ENCODE results near the gene ZNF148.
"Not testable (repeated sequence)": the region's sequence is repeated elsewhere in the genome, so short reads cannot be mapped to it uniquely, and the experiment has no call there.

Gene ZNF148

DNA sequence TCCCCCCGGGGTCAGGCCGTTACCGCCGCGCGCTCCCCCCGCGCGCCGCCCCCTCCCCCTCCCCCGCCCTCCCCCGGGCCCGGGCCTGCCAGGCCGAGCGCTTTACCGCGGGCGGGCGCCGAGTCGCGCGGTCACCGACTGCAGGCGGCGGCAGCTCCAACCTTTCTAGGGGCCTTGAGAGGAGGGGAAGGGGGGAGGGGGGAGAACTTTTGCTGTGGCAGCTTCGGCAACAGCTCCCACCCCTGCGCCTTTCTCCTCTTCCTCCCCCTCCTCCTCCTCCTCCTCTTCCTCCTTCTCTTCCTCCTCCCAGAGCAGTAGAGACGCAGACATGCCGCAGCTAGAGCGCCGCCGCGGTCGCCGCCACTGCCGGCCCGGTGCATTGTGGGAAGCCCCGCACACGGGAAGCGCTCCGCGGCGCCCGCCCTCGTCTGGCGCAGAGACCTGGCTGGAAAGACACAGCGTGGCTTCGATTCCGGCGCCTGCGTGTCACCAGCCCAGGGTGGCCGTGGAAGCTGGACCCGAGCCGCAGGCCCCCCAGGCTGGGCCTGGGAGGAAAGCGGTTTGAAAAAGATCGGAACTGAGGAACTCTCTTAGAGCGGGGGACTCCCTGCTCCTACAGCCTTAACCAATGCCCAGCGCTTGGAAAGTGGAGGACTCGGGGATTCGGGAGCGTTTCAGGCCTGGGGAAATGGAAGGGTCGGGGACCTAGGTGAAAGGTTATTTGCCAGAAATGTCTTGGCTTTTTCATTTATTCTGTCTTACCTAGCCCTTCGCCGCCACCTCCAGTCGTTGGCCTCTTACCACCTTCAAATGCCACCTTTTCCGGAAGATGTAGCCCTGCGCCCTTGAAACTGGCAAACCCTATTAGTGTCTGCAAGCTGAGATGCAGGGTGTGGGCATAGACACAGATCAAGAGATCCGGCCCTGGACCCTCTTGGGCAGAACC lies at the start of gene ZNF148:
TSS of gene ZNF148 (minus strand) at position 330 of the 946 bp plus-strand sequence. CDS start 61,685 bp downstream, outside the sequence.
- Histone ChIP-seq H3K36me3 (ENCODE audit: insufficient read depth, low read length) (peaks cover 3% of the 10 kb centered on the region), H3K4me1 (ENCODE audit: insufficient read depth, low read length) (peaks cover 18% of the 10 kb centered on the region), H3K9me3 (ENCODE audit: low read length) (no peaks in the 10 kb centered on the region), H2AFZ (ENCODE audit: low read depth, low read length) (peak within 1 kb of the TSS; percentile 98), H3K4me3 (ENCODE audit: low read length) (peak within 1 kb of the TSS; percentile 65), H3K27me3 (ENCODE audit: insufficient read depth, low read length) (no peaks in the 10 kb centered on the region)

DNA sequence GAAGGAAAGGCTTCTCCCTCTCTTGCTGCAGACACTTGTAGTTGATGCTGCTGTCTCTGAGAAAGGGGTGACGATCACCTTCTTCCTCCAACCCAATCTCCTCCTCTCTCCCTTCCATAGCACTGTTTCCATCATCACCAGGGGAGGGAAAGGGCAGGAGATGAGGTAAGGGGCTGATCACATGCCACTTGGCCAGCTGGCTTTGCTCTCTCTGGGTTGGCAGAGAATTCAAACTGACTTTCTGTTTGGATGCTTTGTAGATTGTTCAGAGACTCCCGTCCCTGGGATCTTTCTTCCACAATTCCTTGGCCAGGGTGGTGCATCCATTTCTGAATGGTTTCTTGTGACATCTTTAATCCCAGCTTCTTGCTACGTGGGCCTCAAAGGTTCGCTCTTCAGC lies 43.2 kb upstream of the ZNF148 start:
- no peaks in the 10 kb centered on the region for H3K4me1 ChIP-seq (ENCODE audit: insufficient read depth, low read length)
- H3K36me3 ChIP-seq (ENCODE audit: insufficient read depth, low read length), result no peaks in the 10 kb centered on the region
- H3K4me3 ChIP-seq (ENCODE audit: low read length), result no peak overlapping the region
- H3K9me3 ChIP-seq (ENCODE audit: low read length), result peaks cover 2% of the 10 kb centered on the region
- H3K27me3 ChIP-seq (ENCODE audit: insufficient read depth, low read length), result no peaks in the 10 kb centered on the region
- H2AFZ ChIP-seq (ENCODE audit: low read depth, low read length), result no peak overlapping the region

GRCh38 chr3:125416235-125416634 lies 41.1 kb upstream of the ZNF148 start:
- Histone ChIP-seq H2AFZ (ENCODE audit: low read depth, low read length) (no peak overlapping the region), H3K27me3 (ENCODE audit: insufficient read depth, low read length) (no peaks in the 10 kb centered on the region)

GRCh38 chr3:125414669-125415068 lies 39.5 kb upstream of the ZNF148 start:
- Histone ChIP-seq H2AFZ (ENCODE audit: low read depth, low read length) (no peak overlapping the region), H3K9me3 (ENCODE audit: low read length) (peaks cover 2% of the 10 kb centered on the region), H3K36me3 (ENCODE audit: insufficient read depth, low read length) (no peaks in the 10 kb centered on the region), H3K4me3 (ENCODE audit: low read length) (no peak overlapping the region), H3K4me1 (ENCODE audit: insufficient read depth, low read length) (no peaks in the 10 kb centered on the region), H3K27me3 (ENCODE audit: insufficient read depth, low read length) (no peaks in the 10 kb centered on the region)

More at GRCh38 chr3:125416235-125416634, 41.1 kb upstream of the ZNF148 start:
- Histone ChIP-seq H3K36me3 (ENCODE audit: insufficient read depth, low read length) (no peaks in the 10 kb centered on the region), H3K9me3 (ENCODE audit: low read length) (peaks cover 2% of the 10 kb centered on the region), H3K4me1 (ENCODE audit: insufficient read depth, low read length) (no peaks in the 10 kb centered on the region), H3K4me3 (ENCODE audit: low read length) (no peak overlapping the region)

- H3K4me1 ChIP-seq (ENCODE audit: insufficient read depth, low read length), result no peaks in the 10 kb centered on the region
- no peaks in the 10 kb centered on the region for H3K36me3 ChIP-seq (ENCODE audit: insufficient read depth, low read length)
- H3K27me3 ChIP-seq (ENCODE audit: insufficient read depth, low read length), result no peaks in the 10 kb centered on the region
- H2AFZ ChIP-seq (ENCODE audit: low read depth, low read length), result no peak overlapping the region
- no peak overlapping the region for H3K4me3 ChIP-seq (ENCODE audit: low read length)
- peaks cover 2% of the 10 kb centered on the region for H3K9me3 ChIP-seq (ENCODE audit: low read length)
Observed at GRCh38 chr3:125410922-125411321, 35.8 kb upstream of the ZNF148 start.

DNA sequence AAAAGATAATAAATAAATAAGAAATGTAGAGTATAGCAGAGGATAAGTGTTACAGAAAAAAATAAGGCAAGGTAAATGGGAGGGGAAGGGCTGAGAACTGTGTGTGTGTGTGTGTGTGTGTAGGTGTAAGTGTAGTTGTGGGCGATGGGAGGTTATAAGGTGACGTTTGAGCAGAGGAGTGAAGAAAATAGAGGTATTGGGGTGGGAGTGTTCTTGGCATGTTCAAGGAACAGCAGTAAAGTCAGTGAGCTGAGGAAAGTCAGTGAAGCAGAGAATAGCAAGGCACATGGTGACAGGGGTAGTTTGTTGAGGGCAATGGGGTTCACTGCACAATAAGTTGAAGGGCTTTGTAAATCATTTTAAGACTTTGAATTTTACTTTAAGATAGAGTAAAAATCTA lies 30.9 kb upstream of the ZNF148 start:
- H2AFZ ChIP-seq (ENCODE audit: low read depth, low read length), result no peak overlapping the region
- H3K4me1 ChIP-seq (ENCODE audit: insufficient read depth, low read length), result peaks cover 14% of the 10 kb centered on the region
- H3K9me3 ChIP-seq (ENCODE audit: low read length), result no peaks in the 10 kb centered on the region
- no peak overlapping the region for H3K4me3 ChIP-seq (ENCODE audit: low read length)
- H3K27me3 ChIP-seq (ENCODE audit: insufficient read depth, low read length), result no peaks in the 10 kb centered on the region
- H3K36me3 ChIP-seq (ENCODE audit: insufficient read depth, low read length), result no peaks in the 10 kb centered on the region

DNA sequence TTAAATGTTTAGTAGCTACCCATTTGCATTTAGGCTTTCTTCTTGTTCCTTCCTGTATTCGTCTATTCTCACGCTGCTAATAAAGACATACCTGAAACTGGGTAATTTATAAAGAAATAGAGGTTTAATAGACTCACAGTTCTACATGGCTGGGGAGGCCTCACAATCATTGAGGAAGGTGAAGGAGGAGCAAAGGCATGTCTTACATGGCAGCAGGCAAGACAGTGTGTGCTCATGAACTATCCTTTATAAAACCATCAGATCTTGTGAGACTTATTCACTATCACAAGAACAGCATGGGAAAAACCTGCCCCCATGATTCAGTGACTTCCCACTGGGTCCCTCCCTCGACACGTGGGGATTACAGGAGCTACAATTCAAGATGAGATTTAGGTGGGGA lies 30.4 kb upstream of the ZNF148 start:
- not testable (repeated sequence) for H2AFZ ChIP-seq (ENCODE audit: low read depth, low read length); H3K4me3 ChIP-seq (ENCODE audit: low read length)

GRCh38 chr3:125403789-125404188 lies 28.7 kb upstream of the ZNF148 start:
- H3K4me1 ChIP-seq (ENCODE audit: insufficient read depth, low read length), result peaks cover 34% of the 10 kb centered on the region
- H3K36me3 ChIP-seq (ENCODE audit: insufficient read depth, low read length), result no peaks in the 10 kb centered on the region
- H3K27me3 ChIP-seq (ENCODE audit: insufficient read depth, low read length), result no peaks in the 10 kb centered on the region
- H2AFZ ChIP-seq (ENCODE audit: low read depth, low read length), result no peak overlapping the region
- no peaks in the 10 kb centered on the region for H3K9me3 ChIP-seq (ENCODE audit: low read length)
- H3K4me3 ChIP-seq (ENCODE audit: low read length), result no peak overlapping the region

More for the DNA sequence above, 30.4 kb upstream of the ZNF148 start:
- H3K4me1 ChIP-seq (ENCODE audit: insufficient read depth, low read length), result peaks cover 20% of the 10 kb centered on the region
- H3K9me3 ChIP-seq (ENCODE audit: low read length); H3K36me3 ChIP-seq (ENCODE audit: insufficient read depth, low read length); H3K27me3 ChIP-seq (ENCODE audit: insufficient read depth, low read length): not testable (repeated sequence)

DNA sequence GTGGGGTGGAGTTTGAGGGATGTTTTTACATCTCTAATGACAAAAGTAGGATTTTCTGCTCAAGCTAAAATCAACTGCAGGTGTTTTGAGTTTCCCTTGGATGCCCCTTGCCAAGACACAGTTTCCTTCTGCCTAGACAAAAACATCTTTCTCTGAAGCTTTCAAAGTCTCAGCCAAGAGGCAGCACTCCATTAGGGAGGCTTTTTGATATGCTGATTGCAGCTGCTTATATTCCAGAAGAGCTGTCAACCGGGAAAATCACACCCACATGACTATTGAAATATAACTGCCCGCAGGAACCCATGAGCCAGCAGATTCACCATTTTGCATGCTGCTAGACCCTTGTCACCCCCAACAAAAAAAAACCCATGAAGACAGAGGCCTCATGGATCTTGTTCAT lies 27.5 kb upstream of the ZNF148 start:
- no peak overlapping the region for H2AFZ ChIP-seq (ENCODE audit: low read depth, low read length)
- H3K4me3 ChIP-seq (ENCODE audit: low read length), result no peak overlapping the region
- H3K36me3 ChIP-seq (ENCODE audit: insufficient read depth, low read length), result no peaks in the 10 kb centered on the region
- no peaks in the 10 kb centered on the region for H3K9me3 ChIP-seq (ENCODE audit: low read length)
- H3K27me3 ChIP-seq (ENCODE audit: insufficient read depth, low read length), result no peaks in the 10 kb centered on the region
- H3K4me1 ChIP-seq (ENCODE audit: insufficient read depth, low read length), result peaks cover 34% of the 10 kb centered on the region

DNA sequence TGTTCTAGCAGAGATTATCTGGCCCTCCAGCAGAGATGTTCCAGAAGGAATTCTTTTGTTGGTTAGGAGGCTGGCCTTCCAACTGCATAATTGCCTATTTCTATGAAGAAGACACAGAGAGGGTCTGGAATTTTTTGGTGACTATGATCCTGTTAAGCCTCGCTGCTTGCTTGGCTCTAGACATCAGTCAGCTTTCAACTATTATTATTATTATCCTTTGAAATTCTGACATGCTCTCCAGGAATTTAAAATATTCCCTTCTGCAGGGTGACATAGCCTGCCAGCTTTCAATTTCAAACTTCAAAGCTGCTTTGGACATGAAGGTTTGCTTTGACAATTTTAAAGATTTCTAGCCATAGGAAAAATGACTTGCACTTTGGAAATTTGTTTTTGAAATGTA lies 26.3 kb upstream of the ZNF148 start:
- no peak overlapping the region for H2AFZ ChIP-seq (ENCODE audit: low read depth, low read length)
- H3K4me1 ChIP-seq (ENCODE audit: insufficient read depth, low read length), result peaks cover 34% of the 10 kb centered on the region
- H3K9me3 ChIP-seq (ENCODE audit: low read length), result no peaks in the 10 kb centered on the region
- no peaks in the 10 kb centered on the region for H3K27me3 ChIP-seq (ENCODE audit: insufficient read depth, low read length)
- no peaks in the 10 kb centered on the region for H3K36me3 ChIP-seq (ENCODE audit: insufficient read depth, low read length)
- no peak overlapping the region for H3K4me3 ChIP-seq (ENCODE audit: low read length)

- Histone ChIP-seq H3K4me1 (ENCODE audit: insufficient read depth, low read length) (peaks cover 34% of the 10 kb centered on the region), H3K4me3 (ENCODE audit: low read length) (no peak overlapping the region), H3K9me3 (ENCODE audit: low read length) (no peaks in the 10 kb centered on the region), H3K27me3 (ENCODE audit: insufficient read depth, low read length) (peaks cover 4% of the 10 kb centered on the region), H2AFZ (ENCODE audit: low read depth, low read length) (no peak overlapping the region), H3K36me3 (ENCODE audit: insufficient read depth, low read length) (no peaks in the 10 kb centered on the region)
Observed at GRCh38 chr3:125398952-125399351, 23.8 kb upstream of the ZNF148 start.

- H3K9me3 ChIP-seq (ENCODE audit: low read length), result no peaks in the 10 kb centered on the region
- H3K27me3 ChIP-seq (ENCODE audit: insufficient read depth, low read length), result peaks cover 4% of the 10 kb centered on the region
- no peak overlapping the region for H2AFZ ChIP-seq (ENCODE audit: low read depth, low read length)
- no peaks in the 10 kb centered on the region for H3K36me3 ChIP-seq (ENCODE audit: insufficient read depth, low read length)
- no peak overlapping the region for H3K4me3 ChIP-seq (ENCODE audit: low read length)
- peaks cover 10% of the 10 kb centered on the region for H3K4me1 ChIP-seq (ENCODE audit: insufficient read depth, low read length)
Observed at GRCh38 chr3:125395091-125395490, 20.0 kb upstream of the ZNF148 start.

GRCh38 chr3:125394406-125394805 lies 19.3 kb upstream of the ZNF148 start:
- Histone ChIP-seq H3K27me3 (ENCODE audit: insufficient read depth, low read length) (peaks cover 4% of the 10 kb centered on the region), H3K36me3 (ENCODE audit: insufficient read depth, low read length) (no peaks in the 10 kb centered on the region), H2AFZ (ENCODE audit: low read depth, low read length) (no peak overlapping the region), H3K9me3 (ENCODE audit: low read length) (no peaks in the 10 kb centered on the region), H3K4me3 (ENCODE audit: low read length) (no peak overlapping the region), H3K4me1 (ENCODE audit: insufficient read depth, low read length) (peaks cover 3% of the 10 kb centered on the region)
